MM.1S (cell line): Measurements from ENCODE around the gene GP9.

Experiments used
- DNase-seq: peaks from one replicate; pipeline ENCODE4 v3.0.0-alpha.2; 2015
- H2AFZ ChIP-seq: fragments of 300-600 bp; sonication (generic); 2 replicates; pipeline ENCODE4 v1.6.0; 2016; ENCODE audit warnings: antibody characterized with exemption, low read length
- H3F3A ChIP-seq: fragments of 300-600 bp; sonication (generic); 2 replicates; pipeline ENCODE4 v1.6.1; 2016; ENCODE audit warnings: mild to moderate bottlenecking, antibody characterized with exemption, low read length, moderate library complexity, mixed read lengths; ENCODE audit not compliant: insufficient read depth
- H3K27ac ChIP-seq: fragments of 300-600 bp; sonication (generic); 2 replicates; pipeline ENCODE4 v1.5.1; 2016; ENCODE audit warnings: mild to moderate bottlenecking, low read length
- H3K27me3 ChIP-seq: fragments of 300-600 bp; sonication (generic); replicated peaks from 2 replicates; pipeline ENCODE4 v1.6.0; 2016; ENCODE audit warnings: low read length; ENCODE audit not compliant: insufficient read depth
- H3K36me3 ChIP-seq: fragments of 300-600 bp; sonication (generic); replicated peaks from 2 replicates; pipeline ENCODE4 v1.6.1; 2016; ENCODE audit warnings: mild to moderate bottlenecking, low read length, mixed read lengths; ENCODE audit not compliant: insufficient read depth
- H3K4me1 ChIP-seq: fragments of 300-600 bp; sonication (generic); 2 replicates; pipeline ENCODE4 v1.6.1; 2016; ENCODE audit warnings: low read length, mixed read lengths
- H3K4me2 ChIP-seq: fragments of 300-600 bp; sonication (generic); 2 replicates; pipeline ENCODE4 v1.6.0; 2016; ENCODE audit warnings: low read depth, low read length
- H3K4me3 ChIP-seq: fragments of 300-600 bp; sonication (generic); 2 replicates; pipeline ENCODE4 v1.5.1; 2016; ENCODE audit warnings: low read length, mixed read lengths
- H3K79me2 ChIP-seq: fragments of 300-600 bp; sonication (generic); 2 replicates; pipeline ENCODE4 v1.6.1; 2016; ENCODE audit warnings: mixed run types, low read length, mixed read lengths
- H3K9ac ChIP-seq: fragments of 300-600 bp; sonication (generic); 2 replicates; pipeline ENCODE4 v1.6.1; 2016; ENCODE audit warnings: low read length, mixed read lengths
- H3K9me2 ChIP-seq: fragments of 300-600 bp; sonication (generic); replicated peaks from 2 replicates; pipeline ENCODE4 v1.6.1; 2016; ENCODE audit warnings: mild to moderate bottlenecking, low read length, mixed read lengths; ENCODE audit not compliant: insufficient read depth
- H3K9me3 ChIP-seq: fragments of 300-600 bp; sonication (generic); replicated peaks from 2 replicates; pipeline ENCODE4 v1.6.1; 2016; ENCODE audit warnings: mild to moderate bottlenecking, low read length, mixed read lengths; ENCODE audit not compliant: insufficient read depth
- H4K20me1 ChIP-seq: fragments of 300-600 bp; sonication (generic); 2 replicates; pipeline ENCODE4 v1.6.1; 2016; ENCODE audit warnings: mild to moderate bottlenecking, low read length, moderate library complexity, mixed read lengths; ENCODE audit not compliant: insufficient read depth
- EZH2 ChIP-seq: fragments of 300-600 bp; sonication (generic); optimal IDR thresholded peaks from 2 replicates; pipeline ENCODE3; 2017; ENCODE audit warnings: low read depth, mild to moderate bottlenecking, antibody characterized with exemption, low read length, mixed read lengths
- EZH2phosphoT487 ChIP-seq: fragments of 300-600 bp; sonication (generic); IDR thresholded peaks from 2 replicates; pipeline ENCODE4 v1.6.1; 2018; ENCODE audit warnings: antibody characterized with exemption, low read length
- TF ChIP-seq, protein P1 (sequence below): fragments of 300-600 bp; sonication (generic); IDR thresholded peaks from 2 replicates; pipeline ENCODE4 v1.5.1; 2016; ENCODE audit warnings: antibody characterized with exemption, low read length, mixed read lengths

The GP9 gene

DNA sequence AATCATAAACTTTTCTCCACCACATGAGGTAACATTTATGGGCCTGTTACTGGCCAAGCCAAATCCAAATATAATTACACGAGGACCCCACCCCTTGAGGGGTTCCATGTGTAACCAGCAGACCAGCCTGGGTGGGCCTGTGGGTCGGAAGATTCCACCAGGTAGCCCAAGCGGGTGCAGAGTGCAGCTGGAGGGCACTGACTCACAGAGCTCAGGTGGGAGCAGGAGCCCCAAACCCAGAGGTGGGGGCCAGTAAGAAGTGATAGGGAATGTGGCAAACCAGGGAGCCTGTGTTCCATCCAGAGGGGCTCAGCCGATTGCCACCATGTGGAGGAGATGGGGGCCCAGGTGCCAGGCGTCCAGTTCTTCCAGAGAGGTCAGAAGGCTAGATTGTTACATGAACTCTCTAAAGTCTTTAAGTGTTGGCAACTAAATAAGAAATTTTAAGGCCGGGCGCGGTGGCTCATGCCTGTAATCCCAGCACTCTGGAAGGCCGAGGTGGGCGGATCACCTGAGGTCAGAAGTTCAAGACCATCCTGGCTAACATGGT, 2.6 kb downstream of the GP9 start:
- no peaks in the 10 kb centered on the region for H4K20me1 ChIP-seq
- H3K4me1 ChIP-seq: peaks cover 18% of the 10 kb centered on the region
- no peak overlapping the region for H3K27ac ChIP-seq
- no peak for DNase-seq
- no peaks in the 10 kb centered on the region for H3K27me3 ChIP-seq
- H3K4me2 ChIP-seq: no peak overlapping the region
- TF ChIP-seq, protein P1, sequence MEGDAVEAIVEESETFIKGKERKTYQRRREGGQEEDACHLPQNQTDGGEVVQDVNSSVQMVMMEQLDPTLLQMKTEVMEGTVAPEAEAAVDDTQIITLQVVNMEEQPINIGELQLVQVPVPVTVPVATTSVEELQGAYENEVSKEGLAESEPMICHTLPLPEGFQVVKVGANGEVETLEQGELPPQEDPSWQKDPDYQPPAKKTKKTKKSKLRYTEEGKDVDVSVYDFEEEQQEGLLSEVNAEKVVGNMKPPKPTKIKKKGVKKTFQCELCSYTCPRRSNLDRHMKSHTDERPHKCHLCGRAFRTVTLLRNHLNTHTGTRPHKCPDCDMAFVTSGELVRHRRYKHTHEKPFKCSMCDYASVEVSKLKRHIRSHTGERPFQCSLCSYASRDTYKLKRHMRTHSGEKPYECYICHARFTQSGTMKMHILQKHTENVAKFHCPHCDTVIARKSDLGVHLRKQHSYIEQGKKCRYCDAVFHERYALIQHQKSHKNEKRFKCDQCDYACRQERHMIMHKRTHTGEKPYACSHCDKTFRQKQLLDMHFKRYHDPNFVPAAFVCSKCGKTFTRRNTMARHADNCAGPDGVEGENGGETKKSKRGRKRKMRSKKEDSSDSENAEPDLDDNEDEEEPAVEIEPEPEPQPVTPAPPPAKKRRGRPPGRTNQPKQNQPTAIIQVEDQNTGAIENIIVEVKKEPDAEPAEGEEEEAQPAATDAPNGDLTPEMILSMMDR: no peak
- TF ChIP-seq EZH2phosphoT487 (no peak), EZH2 (no peak)
- H3K9me3 ChIP-seq: no peaks in the 10 kb centered on the region
- H3K36me3 ChIP-seq: no peaks in the 10 kb centered on the region
- H3K9ac ChIP-seq: no peak overlapping the region
- no peaks in the 10 kb centered on the region for H3K79me2 ChIP-seq
- no peaks in the 10 kb centered on the region for H3K9me2 ChIP-seq
- peaks cover 9% of the 10 kb centered on the region for H3F3A ChIP-seq
- no peak overlapping the region for H2AFZ ChIP-seq
- no peak overlapping the region for H3K4me3 ChIP-seq

DNA sequence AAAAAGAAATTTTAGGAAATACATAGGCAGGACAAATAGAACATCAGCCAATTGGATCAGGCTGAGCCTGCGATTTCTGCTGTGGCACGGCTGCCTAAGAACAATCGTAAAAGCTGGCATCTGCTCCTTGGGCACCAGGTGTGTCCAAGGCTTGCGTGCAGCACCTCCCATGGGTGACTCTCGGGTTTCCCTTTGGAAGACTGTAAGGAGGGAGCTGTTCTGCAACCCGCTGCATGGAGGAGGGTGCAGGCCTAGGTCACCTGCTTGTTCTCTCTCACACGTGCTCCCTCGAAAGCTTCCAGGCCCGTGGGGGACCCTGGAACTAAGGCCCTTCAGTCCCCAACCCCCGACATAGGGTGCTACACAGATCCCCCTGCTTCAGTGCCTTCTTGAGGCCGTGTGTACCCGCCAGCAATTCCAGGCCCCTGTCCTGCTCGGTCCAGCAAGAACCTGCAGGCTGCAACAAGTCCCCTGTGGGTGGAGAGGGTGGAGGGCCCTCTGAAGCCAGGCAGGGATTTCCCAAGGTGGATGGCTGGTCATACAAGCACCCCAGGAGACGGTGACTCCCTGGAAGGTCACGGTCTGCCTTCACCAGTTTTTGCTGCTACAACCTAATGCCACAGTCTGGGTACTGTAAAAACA, 3.4 kb downstream of the GP9 start:
- Histone ChIP-seq H3K27me3 (no peaks in the 10 kb centered on the region), H4K20me1 (no peaks in the 10 kb centered on the region), H3K79me2 (no peaks in the 10 kb centered on the region), H3K9me3 (no peaks in the 10 kb centered on the region), H3K4me3 (no peak overlapping the region), H3K36me3 (no peaks in the 10 kb centered on the region), H3K4me1 (peaks cover 12% of the 10 kb centered on the region), H3F3A (peaks cover 7% of the 10 kb centered on the region; the same call in 1 of the 2 replicates), H3K9ac (no peak overlapping the region), H3K4me2 (no peak overlapping the region), H2AFZ (no peak overlapping the region), H3K27ac (no peak overlapping the region), H3K9me2 (no peaks in the 10 kb centered on the region)
- DNase-seq: no peak
- TF ChIP-seq EZH2: no peak
- no peak for TF ChIP-seq EZH2phosphoT487
- TF ChIP-seq, protein P1: no peak

DNA sequence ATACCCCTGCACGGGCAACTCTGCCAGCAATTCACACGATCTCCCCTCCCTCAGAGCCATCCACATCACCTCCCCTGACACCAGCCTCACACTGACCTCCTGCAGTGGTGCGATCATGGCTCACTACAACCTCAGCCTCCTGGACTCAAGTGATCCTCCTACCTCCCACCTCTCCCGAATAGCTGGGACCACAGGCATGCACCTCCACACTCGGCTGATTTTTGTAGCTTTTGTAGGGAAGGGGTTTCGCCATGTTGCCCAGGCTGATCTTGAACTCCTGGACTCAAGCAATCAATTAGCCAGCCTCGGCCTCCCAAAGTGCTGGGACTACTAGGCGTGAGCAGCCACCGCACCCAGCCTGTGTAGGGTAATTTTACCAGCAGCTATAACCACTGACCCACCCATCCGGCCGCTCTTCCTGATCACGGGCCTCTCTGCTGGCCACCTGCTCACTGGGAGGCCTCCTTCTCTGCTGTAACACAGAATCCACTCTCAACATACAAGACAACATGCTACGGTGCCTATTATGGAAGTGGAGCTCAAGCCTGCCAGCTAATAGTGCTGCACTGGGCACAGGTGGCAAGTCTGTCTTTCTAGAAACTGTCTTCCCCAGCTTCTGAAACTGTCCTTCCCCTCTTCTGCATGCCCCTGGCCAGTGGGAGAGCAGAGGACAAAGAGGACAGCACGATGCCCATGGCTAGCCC, 4.6 kb downstream of the GP9 start:
- no peak overlapping the region for H3K4me3 ChIP-seq

More for the DNA sequence above, 4.6 kb downstream of the GP9 start:
- no peak for DNase-seq
- no peak overlapping the region for H2AFZ ChIP-seq
- H3K4me1 ChIP-seq: no peaks in the 10 kb centered on the region
- no peaks in the 10 kb centered on the region for H3K9me2 ChIP-seq
- TF ChIP-seq EZH2phosphoT487: no peak
- no peak for TF ChIP-seq EZH2
- TF ChIP-seq, protein P1: no peak
- no peaks in the 10 kb centered on the region for H3K36me3 ChIP-seq
- H3K4me2 ChIP-seq: no peak overlapping the region
- H3K27ac ChIP-seq: no peak overlapping the region
- H3K9ac ChIP-seq: no peak overlapping the region
- no peaks in the 10 kb centered on the region for H3K79me2 ChIP-seq
- no peaks in the 10 kb centered on the region for H4K20me1 ChIP-seq
- no peaks in the 10 kb centered on the region for H3K9me3 ChIP-seq
- H3K27me3 ChIP-seq: no peaks in the 10 kb centered on the region
- peaks cover 3% of the 10 kb centered on the region; the same call in 1 of the 2 replicates for H3F3A ChIP-seq
